Panc1 (cell line): ENCODE data around the gene VDR. TPM values are rescaled to one million over a fixed set of nuclear protein-coding genes. Genes with fewer than 3 reads are reported as not detected.

Source experiments
- ATAC-seq: fragments of 200-7000 bp; cut with Tn5 transposase; 2 replicates; pipeline ENCODE4 v1.9.1; 2020; ENCODE audit warnings: mild to moderate bottlenecking, moderate library complexity
- BruUV-seq: library from RNA; stranded (reverse); fragments of 400-500 nt; replicated peaks from 2 replicates; lab custom pipeline; 2021; lab: Mats Ljungman, UMichigan
- CTCF ChIA-PET: fragments of 300-600 bp; sonication (Branson Sonifier 250); formaldehyde crosslinking; loops from one replicate; lab custom pipeline; 2022; ENCODE audit warnings: antibody characterized with exemption; lab: Charles Lee
- POLR2A ChIA-PET: fragments of 300-600 bp; sonication (Branson Sonifier 250); formaldehyde crosslinking; loops from one replicate; lab custom pipeline; 2022; ENCODE audit warnings: antibody characterized with exemption; lab: Charles Lee
- DNase-seq: peaks from one replicate; pipeline ENCODE4 v3.0.0-alpha.2; 2010; ENCODE audit warnings: low read depth, low spot score
- H3K27ac ChIP-seq: 2 replicates; pipeline ENCODE4 v1.5.1; 2011; ENCODE audit warnings: mild to moderate bottlenecking, low read length, inconsistent platforms
- H3K27me3 ChIP-seq: fragments of 200-500 bp; sonication (Bioruptor generic); 2 replicates; pipeline ENCODE4 v1.6.0; 2014; ENCODE audit warnings: low read length, inconsistent platforms; ENCODE audit not compliant: control insufficient read depth, insufficient read depth
- H3K36me3 ChIP-seq: fragments of 200-500 bp; sonication (Bioruptor generic); 2 replicates; pipeline ENCODE4 v1.5.1; 2014; ENCODE audit warnings: inconsistent platforms, mild to moderate bottlenecking, low read length, moderate library complexity; ENCODE audit not compliant: control insufficient read depth, insufficient read depth
- H3K4me1 ChIP-seq: 2 replicates; pipeline ENCODE4 v1.5.1; 2011; ENCODE audit warnings: inconsistent platforms, mild to moderate bottlenecking, low read length, moderate library complexity; ENCODE audit not compliant: control insufficient read depth, insufficient read depth
- H3K4me3 ChIP-seq, 2 experiments: 2 replicates each; pipeline ENCODE4 v1.5.1; 2011 to 2012; ENCODE audit warnings: low read depth in 2 of 2, low read length in 2 of 2, mild to moderate bottlenecking in 2 of 2, inconsistent platforms in 1 of 2, moderate library complexity in 1 of 2
- H3K9me3 ChIP-seq: fragments of 200-500 bp; sonication (Bioruptor generic); 2 replicates; pipeline ENCODE4 v1.5.1; 2014; ENCODE audit warnings: low read depth, mild to moderate bottlenecking, inconsistent platforms, low read length, moderate library complexity; ENCODE audit not compliant: control insufficient read depth, insufficient read depth
- POLR2AphosphoS5 ChIP-seq: IDR thresholded peaks from 2 replicates; pipeline ENCODE4 v1.6.1; 2012; ENCODE audit warnings: mild to moderate bottlenecking, low read depth, low read length, moderate library complexity
- SIN3A ChIP-seq: IDR thresholded peaks from 2 replicates; pipeline ENCODE4 v1.6.1; 2012; ENCODE audit warnings: low read depth, mild to moderate bottlenecking, low read length, moderate library complexity, borderline replicate concordance; ENCODE audit not compliant: insufficient read depth
- TCF7L2 ChIP-seq: IDR thresholded peaks from 2 replicates; pipeline ENCODE4 v1.6.1; 2011; ENCODE audit warnings: mild to moderate bottlenecking, low read depth, low read length, inconsistent platforms
- in situ Hi-C: cut with HindIII; loops from 2 replicates; pipeline ENCODE4 v1.10.0; 2016; ENCODE audit warnings: low sequenced_read_pairs, low pct_unique_long_range_greater_than_20kb
- intact Hi-C: fragments of 100-400 bp; cut with micrococcal nuclease; formaldehyde crosslinking; loops from one replicate; pipeline ENCODE4 v1.10.0; 2022; ENCODE audit not compliant: unreplicated experiment
- total RNA-seq: library from RNA; stranded (reverse); gene quantifications from one replicate; pipeline ENCODE4 v1.2.1, GENCODE V29; 2021; ENCODE audit not compliant: unreplicated experiment
- TF ChIP-seq, protein P1 (sequence below): fragments of 450-650 bp; IDR thresholded peaks from 2 replicates; pipeline ENCODE4 v1.5.1; 2017; ENCODE audit warnings: mild to moderate bottlenecking
- TF ChIP-seq, protein P2 (sequence below), 2 experiments: IDR thresholded peaks; 2 replicates each; pipeline ENCODE4 v1.6.1; 2011 to 2012; ENCODE audit warnings: low read depth in 2 of 2, control low read depth in 1 of 2, low read length in 1 of 2, mild to moderate bottlenecking in 1 of 2, moderate library complexity in 1 of 2; ENCODE audit not compliant: insufficient read depth in 1 of 2

VDR gene
- total RNA-seq, 1 experiment from 2014 or later: 3.0 TPM

DNA sequence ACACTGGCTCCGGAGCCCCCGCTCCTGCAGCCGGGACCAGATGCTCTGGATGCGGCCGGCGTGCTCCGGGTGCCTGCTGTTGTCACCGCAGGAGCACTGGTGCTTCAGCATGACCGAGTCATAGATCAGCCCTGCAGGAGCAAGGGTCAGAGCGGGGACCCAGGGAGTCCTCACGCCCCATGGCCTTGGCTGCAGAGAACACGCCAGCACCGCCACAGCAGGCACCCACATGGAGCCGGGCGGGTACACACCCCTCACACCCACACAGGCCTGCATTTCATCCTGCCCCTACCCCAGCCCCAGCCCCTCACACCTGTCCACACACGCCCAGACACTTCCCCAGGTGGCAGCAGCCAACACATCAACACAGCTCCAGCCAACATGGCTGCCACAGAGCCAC, 112.9 kb downstream of the VDR start:
- Histone ChIP-seq H3K4me1 (no peaks in the 10 kb centered on the region), H3K27ac (no peak overlapping the region), H3K36me3 (peaks cover 7% of the 10 kb centered on the region; the same call in 1 of the 2 replicates), H3K4me3 (no peak overlapping the region), H3K27me3 (no peaks in the 10 kb centered on the region), H3K9me3 (no peaks in the 10 kb centered on the region)
- in situ Hi-C loops (no loop called here), intact Hi-C loops (no loop called here)
- POLR2A ChIA-PET: no interaction called here
- CTCF ChIA-PET: no interaction called here
- no TSS peak for BruUV-seq
- no peak for DNase-seq
- TF ChIP-seq POLR2AphosphoS5: no peak
- no peak for TF ChIP-seq TCF7L2
- TF ChIP-seq SIN3A: no peak
- TF ChIP-seq, protein P1, sequence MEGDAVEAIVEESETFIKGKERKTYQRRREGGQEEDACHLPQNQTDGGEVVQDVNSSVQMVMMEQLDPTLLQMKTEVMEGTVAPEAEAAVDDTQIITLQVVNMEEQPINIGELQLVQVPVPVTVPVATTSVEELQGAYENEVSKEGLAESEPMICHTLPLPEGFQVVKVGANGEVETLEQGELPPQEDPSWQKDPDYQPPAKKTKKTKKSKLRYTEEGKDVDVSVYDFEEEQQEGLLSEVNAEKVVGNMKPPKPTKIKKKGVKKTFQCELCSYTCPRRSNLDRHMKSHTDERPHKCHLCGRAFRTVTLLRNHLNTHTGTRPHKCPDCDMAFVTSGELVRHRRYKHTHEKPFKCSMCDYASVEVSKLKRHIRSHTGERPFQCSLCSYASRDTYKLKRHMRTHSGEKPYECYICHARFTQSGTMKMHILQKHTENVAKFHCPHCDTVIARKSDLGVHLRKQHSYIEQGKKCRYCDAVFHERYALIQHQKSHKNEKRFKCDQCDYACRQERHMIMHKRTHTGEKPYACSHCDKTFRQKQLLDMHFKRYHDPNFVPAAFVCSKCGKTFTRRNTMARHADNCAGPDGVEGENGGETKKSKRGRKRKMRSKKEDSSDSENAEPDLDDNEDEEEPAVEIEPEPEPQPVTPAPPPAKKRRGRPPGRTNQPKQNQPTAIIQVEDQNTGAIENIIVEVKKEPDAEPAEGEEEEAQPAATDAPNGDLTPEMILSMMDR: no peak
- TF ChIP-seq, protein P2, sequence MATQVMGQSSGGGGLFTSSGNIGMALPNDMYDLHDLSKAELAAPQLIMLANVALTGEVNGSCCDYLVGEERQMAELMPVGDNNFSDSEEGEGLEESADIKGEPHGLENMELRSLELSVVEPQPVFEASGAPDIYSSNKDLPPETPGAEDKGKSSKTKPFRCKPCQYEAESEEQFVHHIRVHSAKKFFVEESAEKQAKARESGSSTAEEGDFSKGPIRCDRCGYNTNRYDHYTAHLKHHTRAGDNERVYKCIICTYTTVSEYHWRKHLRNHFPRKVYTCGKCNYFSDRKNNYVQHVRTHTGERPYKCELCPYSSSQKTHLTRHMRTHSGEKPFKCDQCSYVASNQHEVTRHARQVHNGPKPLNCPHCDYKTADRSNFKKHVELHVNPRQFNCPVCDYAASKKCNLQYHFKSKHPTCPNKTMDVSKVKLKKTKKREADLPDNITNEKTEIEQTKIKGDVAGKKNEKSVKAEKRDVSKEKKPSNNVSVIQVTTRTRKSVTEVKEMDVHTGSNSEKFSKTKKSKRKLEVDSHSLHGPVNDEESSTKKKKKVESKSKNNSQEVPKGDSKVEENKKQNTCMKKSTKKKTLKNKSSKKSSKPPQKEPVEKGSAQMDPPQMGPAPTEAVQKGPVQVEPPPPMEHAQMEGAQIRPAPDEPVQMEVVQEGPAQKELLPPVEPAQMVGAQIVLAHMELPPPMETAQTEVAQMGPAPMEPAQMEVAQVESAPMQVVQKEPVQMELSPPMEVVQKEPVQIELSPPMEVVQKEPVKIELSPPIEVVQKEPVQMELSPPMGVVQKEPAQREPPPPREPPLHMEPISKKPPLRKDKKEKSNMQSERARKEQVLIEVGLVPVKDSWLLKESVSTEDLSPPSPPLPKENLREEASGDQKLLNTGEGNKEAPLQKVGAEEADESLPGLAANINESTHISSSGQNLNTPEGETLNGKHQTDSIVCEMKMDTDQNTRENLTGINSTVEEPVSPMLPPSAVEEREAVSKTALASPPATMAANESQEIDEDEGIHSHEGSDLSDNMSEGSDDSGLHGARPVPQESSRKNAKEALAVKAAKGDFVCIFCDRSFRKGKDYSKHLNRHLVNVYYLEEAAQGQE (IDR thresholded peaks at IDR 0.05; ENCODE audit: insufficient read depth in 1 of 2, low read depth in 2 of 2, low read length in 1 of 2): no peak
- ATAC-seq: 0 out of 2 replicates have a peak, but pooled peaks have one; percentile 13

Other genes starting within 250 kb of the VDR start
- gene RPAP3, start 199.0 kb downstream of the VDR start, total RNA-seq: 47.3 TPM
- not detected for gene ENDOU, start 179.5 kb downstream of the VDR start, total RNA-seq
- gene RAPGEF3, start 146.1 kb downstream of the VDR start, total RNA-seq: 5.8 TPM
- 32.0 TPM for gene SLC48A1, start 131.8 kb downstream of the VDR start, total RNA-seq
- 84.2 TPM for gene HDAC7, start 85.1 kb downstream of the VDR start, total RNA-seq
- gene TMEM106C, start 58.6 kb upstream of the VDR start, total RNA-seq: 93.7 TPM
- 1.4 TPM for gene COL2A1, start 99.5 kb upstream of the VDR start, total RNA-seq
- 35.2 TPM for gene SENP1, start 201.1 kb upstream of the VDR start, total RNA-seq
- 56.1 TPM for gene PFKM, start 214.4 kb upstream of the VDR start, total RNA-seq